HG02678 (cell line): ENCODE data around the gene PIK3C2G.

Source experiments
- ATAC-seq: cut with Tn5 transposase; IDR thresholded peaks from one replicate; pipeline ENCODE4 v1.9.1; 2021; ENCODE audit warnings: mild to moderate bottlenecking, moderate library complexity; ENCODE audit not compliant: unreplicated experiment

Gene PIK3C2G

DNA sequence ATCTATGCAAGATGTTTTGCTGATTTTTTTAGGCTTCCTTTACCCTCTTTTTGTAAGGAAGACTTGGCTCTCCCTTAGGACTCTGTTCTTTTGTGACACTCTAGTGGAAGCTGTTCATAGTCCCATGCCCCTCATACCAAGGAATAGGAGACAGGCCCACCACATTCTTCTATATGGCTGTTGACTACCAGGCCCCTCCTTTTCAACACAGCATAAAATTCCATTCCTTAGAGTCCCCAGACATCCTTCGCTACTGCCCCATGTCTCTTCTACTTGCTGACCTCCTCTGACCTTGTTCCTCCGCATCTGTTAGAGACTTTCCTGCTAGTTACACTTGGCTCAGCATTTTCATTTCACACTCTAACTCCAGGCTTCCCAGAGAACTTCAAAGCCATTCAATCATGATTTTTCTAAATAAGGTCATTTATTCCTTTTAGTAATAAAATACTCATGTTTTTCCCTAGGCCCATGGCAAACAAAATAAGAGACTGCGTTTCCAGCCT, 9.7 kb downstream of the PIK3C2G start:
- ATAC-seq: no peak

GRCh38 chr12:18275981-18276380, 14.7 kb downstream of the PIK3C2G start:
- ATAC-seq: no peak

DNA sequence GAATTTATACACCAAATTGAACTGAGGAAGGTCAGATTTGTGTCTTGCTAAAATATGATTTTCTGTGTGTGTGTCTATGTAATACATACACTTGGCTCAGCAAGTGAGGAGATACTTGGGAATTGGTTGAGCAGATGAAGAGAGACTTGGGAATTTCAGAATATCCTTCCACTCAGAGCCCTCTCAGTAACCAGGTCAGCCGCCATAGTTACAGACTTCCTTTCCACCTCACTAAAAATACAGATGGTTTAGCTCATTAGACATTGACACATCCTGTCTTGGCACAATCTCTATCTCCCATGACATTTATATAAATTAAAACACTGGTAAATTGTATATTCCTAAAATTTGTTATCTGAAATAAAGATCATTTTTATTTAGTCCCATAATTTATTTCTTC, 15.9 kb downstream of the PIK3C2G start:
- no peak for ATAC-seq

- ATAC-seq: no peak
Observed at GRCh38 chr12:18280728-18281127, 19.4 kb downstream of the PIK3C2G start.

DNA sequence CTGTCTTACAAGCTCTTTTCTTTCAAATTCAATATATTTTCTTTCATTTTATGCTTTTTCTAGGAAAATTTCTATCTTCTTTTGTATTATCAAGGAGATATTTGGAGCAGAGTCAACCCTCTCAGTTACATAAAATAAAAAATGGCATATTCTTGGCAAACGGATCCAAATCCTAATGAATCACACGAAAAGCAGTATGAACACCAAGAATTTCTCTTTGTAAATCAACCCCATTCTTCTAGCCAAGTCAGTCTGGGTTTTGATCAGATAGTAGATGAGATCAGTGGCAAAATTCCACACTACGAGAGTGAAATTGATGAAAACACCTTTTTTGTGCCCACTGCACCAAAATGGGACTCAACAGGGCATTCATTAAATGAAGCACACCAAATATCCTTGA, 20.6 kb downstream of the PIK3C2G start:
- ATAC-seq: no peak

DNA sequence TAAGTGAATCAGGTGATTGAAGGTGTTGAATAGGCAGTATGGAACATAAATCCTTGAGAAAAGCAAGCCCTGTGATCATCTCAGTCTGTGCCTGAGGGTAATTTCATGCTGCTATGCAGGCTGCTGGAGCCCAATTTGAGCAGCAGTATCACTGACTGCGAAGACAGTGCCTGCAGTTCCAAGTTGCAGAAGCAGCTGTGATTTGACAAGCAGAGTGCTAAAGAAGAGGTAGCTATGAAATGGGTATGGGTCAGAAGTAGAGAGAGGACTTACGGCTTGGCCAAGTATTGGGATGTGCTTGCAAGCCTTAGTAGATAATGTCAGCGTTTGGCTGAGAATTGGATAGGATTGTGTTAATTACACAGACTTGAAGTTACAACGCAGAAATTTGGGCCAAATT, 22.5 kb downstream of the PIK3C2G start:
- no peak for ATAC-seq

DNA sequence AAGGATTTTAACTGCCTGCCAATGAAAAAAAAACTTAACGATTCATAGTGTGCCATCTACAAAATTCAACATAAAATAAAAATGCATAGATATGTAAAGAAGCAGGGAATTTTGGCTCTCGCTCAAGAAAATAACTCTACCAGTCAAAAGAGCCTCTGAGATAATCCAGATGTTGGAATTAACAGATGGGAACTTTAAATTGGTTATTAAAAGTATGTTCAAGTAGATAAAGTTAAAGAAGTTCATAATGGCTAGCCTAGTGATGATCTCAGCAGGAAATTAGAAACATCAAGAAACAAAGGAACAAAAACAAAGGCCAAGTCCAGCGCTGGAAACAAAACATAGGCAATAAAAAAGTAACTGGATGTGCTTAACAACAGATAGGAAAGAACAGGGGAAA, 23.1 kb downstream of the PIK3C2G start:
- ATAC-seq: no peak

GRCh38 chr12:18285161-18285560, 23.8 kb downstream of the PIK3C2G start:
- no peak for ATAC-seq

- no peak for ATAC-seq
Observed at GRCh38 chr12:18290386-18290785, 29.1 kb downstream of the PIK3C2G start.

DNA sequence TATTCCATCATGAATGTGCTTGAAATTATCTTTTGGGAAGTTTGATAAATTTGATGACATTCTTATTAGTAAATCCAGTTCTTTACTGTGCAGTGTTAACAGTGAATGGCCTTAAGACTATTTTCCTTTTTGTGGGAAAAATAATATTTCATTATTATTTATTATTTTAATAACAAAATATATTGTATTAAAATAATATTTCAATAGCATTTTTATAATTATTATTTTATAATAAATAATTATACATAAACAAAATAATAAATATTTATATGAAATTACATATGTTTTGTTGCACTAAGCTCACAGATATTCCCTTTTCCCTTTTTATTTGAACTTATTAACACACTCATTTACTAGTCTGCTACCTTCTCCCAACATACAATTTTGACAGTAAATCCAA, 33.6 kb downstream of the PIK3C2G start:
- ATAC-seq: no peak

DNA sequence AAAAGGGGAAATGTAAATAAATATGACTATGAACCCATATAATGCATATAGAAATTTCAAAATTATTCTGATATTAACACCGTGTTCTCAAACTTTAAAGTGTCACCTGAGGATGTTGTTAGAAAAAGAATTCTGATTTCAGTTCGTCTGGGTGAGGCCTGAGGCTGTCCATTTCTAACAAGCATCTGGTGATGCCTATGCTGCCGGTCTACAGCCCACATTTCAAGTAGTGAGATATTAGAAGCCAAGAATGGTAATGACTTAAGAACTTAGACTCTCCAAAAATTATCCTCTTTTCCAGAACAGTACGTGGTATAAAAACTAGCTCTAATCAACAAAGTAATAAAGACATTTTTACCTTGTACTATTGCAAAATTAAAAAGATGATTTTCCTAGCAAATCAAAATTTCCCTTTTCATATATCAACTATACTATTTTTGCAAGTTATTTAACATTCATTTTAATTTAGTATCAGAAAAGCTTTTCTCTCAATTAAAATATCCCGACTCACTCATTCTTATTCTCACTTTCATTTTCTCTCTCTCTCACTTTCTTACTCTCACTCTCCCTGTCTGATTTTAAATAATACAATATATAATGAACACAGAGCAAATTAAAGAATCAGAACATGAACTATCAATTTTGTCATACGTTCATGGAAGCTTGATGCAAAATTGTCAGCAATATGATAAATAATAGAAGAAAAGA, 35.0 kb downstream of the PIK3C2G start:
- ATAC-seq: no peak

DNA sequence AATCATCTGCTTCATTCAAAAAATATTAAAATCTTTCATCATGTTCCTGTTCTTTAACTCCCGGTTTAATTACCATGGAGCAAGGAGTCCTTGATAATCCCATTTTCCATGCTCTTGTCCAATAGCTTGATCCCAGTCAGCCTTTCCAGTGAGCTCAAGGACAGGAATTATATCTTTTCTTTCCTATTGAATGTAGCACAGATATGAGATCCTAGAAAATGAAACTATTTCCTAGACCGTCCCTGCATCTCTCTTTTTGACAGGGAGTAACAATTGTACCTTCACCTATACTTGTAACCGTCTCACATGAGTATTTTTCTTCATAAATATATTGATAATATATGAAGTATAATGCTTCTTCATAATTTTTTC, 35.6 kb downstream of the PIK3C2G start:
- no peak for ATAC-seq

DNA sequence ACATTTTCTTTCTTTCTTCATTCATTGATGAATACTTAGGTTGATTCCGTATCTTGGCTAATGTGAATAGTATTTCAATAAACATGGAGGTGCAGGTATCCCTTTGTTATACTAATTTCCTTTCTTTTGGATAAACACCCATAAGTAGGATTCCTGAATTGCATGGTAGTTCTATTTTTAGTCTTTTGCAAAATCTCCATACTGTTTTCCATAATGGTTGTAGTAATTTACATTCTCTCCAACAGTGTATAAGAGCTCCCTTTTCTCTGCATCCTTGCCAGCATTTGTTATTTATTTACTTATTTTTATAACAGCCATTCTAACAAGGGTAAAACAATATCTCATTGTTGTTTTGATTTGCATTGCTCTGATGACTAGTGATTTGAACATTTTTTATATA, 36.6 kb downstream of the PIK3C2G start:
- ATAC-seq: no peak

GRCh38 chr12:18302809-18303430, 41.6 kb downstream of the PIK3C2G start:
- no peak for ATAC-seq

- no peak for ATAC-seq
Observed at GRCh38 chr12:18304609-18305008, 43.3 kb downstream of the PIK3C2G start.

GRCh38 chr12:18306311-18306710, 45.0 kb downstream of the PIK3C2G start:
- no peak for ATAC-seq

- ATAC-seq: no peak
Observed at GRCh38 chr12:18313306-18313705, 52.0 kb downstream of the PIK3C2G start.

DNA sequence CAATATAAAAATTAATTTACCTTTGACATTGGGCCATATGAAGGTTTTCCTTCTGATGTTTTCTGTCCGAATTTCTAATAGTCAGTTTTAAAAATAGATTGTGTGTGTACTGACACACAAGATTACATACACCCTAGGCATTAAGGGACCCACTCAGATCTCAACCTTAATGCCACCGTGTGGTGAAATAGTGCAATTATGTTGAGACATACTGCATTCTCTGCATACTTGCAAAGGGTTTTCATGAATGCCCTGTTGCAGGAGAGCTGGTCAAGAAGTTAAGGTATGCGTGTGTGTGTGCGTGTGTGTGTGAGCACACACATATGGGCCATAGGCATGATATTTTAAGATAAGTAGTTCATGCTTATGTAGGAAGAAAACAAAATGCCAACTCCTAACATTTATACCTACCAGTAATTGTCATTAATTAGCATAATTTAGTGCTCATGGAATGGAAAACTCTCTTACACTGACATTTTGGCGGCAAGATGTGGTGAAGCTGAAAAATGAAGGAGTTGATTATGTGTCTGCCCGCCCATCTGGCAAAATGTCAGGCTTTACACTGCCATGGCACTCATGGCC, 58.8 kb downstream of the PIK3C2G start:
- ATAC-seq: no peak

GRCh38 chr12:18320976-18321375, 59.7 kb downstream of the PIK3C2G start:
- no peak for ATAC-seq

DNA sequence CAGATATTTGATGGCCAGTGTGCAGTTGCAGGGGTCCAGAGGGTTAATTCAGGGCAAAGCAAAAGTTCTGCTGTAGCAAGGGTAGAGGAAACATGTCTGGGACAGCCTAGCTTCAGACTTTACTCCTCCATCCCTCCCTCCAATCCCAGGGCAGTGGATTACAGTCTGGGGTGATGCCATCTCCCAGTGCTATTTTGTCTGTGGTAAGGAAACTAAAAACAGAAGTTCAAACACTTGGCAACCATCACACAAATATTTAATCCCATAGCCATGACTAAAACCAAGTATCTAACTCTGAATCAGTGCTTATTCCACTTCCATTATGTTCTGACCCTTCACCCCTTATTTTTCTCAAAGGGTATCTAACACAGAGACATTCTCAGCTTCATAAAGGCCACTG, 61.8 kb downstream of the PIK3C2G start:
- no peak for ATAC-seq

DNA sequence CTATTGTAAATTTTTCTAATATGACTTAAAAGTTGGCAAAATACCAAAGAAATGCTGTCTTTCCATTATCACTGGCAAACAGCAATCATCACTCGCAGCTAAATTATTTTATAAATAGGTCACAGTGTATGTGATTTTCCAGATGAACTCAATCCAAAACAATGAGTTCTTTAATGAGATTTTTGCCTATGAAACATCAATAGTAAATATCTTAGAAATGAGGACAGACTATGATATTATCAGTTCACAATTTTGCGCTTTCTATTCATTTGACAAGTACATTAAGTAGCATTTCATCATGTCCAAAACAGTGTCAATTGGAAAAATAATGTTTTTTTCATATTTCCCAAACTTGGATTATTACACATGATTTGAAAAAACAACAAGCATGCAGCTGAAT, 65.7 kb downstream of the PIK3C2G start:
- ATAC-seq: no peak

DNA sequence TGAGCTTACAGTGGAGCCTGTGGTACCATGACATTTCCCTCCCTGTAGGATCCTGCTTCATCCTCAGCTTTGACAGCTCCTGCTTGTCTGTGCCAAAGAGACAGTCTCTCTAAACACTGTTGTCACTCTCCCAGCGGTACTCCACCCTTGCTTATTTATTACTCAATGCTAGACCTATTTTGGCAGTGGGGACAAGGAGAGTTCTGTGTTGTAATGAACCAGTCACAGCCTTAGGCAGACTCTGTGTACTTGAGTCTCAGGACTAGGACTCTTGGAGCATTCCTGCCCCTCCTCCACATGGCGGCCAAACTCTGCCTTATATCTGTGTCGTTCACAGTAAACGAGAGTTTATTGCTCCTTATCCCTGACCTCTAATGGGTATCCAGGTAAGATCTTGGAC, 70.9 kb downstream of the PIK3C2G start:
- ATAC-seq: no peak
